ENCODE data around the gene PTMS.

Gene PTMS

GRCh38 chr12:6784296-6784695 lies 18.1 kb downstream of the PTMS start:
- no peak for DNase-seq (ENCODE audit: low read depth)

GRCh38 chr12:6784761-6785160 lies 18.6 kb downstream of the PTMS start:
- no peak for DNase-seq (ENCODE audit: low read depth)
- TF ChIP-seq CTCF (IDR thresholded peaks at IDR 0.05; ENCODE audit: low read depth, low read length, missing control alignments) = no peak
- no peak overlapping the region for H3K4me3 ChIP-seq (ENCODE audit: low read depth, low read length)

More at GRCh38 chr12:6784296-6784695, 18.1 kb downstream of the PTMS start:
- no peak overlapping the region for H3K4me3 ChIP-seq (ENCODE audit: low read depth, low read length)
- no peak for TF ChIP-seq CTCF (IDR thresholded peaks at IDR 0.05; ENCODE audit: low read depth, low read length, missing control alignments)

GRCh38 chr12:6786416-6787094 lies 20.4 kb downstream of the PTMS start:
- TF ChIP-seq CTCF (IDR thresholded peaks at IDR 0.05; ENCODE audit: low read depth, low read length, missing control alignments) = no peak
- no peak overlapping the region for H3K4me3 ChIP-seq (ENCODE audit: low read depth, low read length)
- no peak for DNase-seq (ENCODE audit: low read depth)

- DNase-seq (ENCODE audit: low read depth) = no peak
- TF ChIP-seq CTCF (IDR thresholded peaks at IDR 0.05; ENCODE audit: low read depth, low read length, missing control alignments) = no peak
- H3K4me3 ChIP-seq (ENCODE audit: low read depth, low read length) = no peak overlapping the region
Observed at GRCh38 chr12:6787309-6787708, 21.1 kb downstream of the PTMS start.

- no peak for DNase-seq (ENCODE audit: low read depth)
- H3K4me3 ChIP-seq (ENCODE audit: low read depth, low read length) = no peak within 1 kb of the TSS
- TF ChIP-seq CTCF (IDR thresholded peaks at IDR 0.05; ENCODE audit: low read depth, low read length, missing control alignments) = no peak
Observed at GRCh38 chr12:6788972-6789924, 23.1 kb downstream of the PTMS start, which contains the start of gene CD4. Gene CD4, plus strand, starts transcription at chr12:6789528. Its CDS starts 10,611 bp downstream, at chr12:6800139.

- no peak for DNase-seq (ENCODE audit: low read depth)
- no peak overlapping the region for H3K4me3 ChIP-seq (ENCODE audit: low read depth, low read length)
- TF ChIP-seq CTCF (IDR thresholded peaks at IDR 0.05; ENCODE audit: low read depth, low read length, missing control alignments) = no peak
Observed at GRCh38 chr12:6790496-6791150, 24.5 kb downstream of the PTMS start.
